PFSK-1 (cell line): ENCODE results near the gene TSFM.

Source experiments
- FOXP2 ChIP-seq: optimal IDR thresholded peaks from 2 replicates; pipeline ENCODE3; 2011; ENCODE audit warnings: borderline replicate concordance, control low read depth, inconsistent platforms; ENCODE audit not compliant: insufficient read depth; ENCODE audit errors: extremely low read length, extremely low read depth
- POLR2AphosphoS5 ChIP-seq: IDR thresholded peaks from 2 replicates; pipeline ENCODE4 v1.6.1; 2012; ENCODE audit warnings: low read depth, mild to moderate bottlenecking, control low read depth, low read length, moderate library complexity
- SIN3A ChIP-seq: IDR thresholded peaks from 2 replicates; pipeline ENCODE4 v1.6.1; 2012; ENCODE audit warnings: mild to moderate bottlenecking, low read length, moderate library complexity, borderline replicate concordance; ENCODE audit not compliant: insufficient read depth
- TAF1 ChIP-seq: IDR thresholded peaks from 2 replicates; pipeline ENCODE4 v1.6.1; 2012; ENCODE audit warnings: low read length, control low read depth, borderline replicate concordance; ENCODE audit not compliant: insufficient read depth
- TF ChIP-seq, protein P1 (sequence below), 2 experiments: IDR thresholded peaks; 2 replicates each; pipeline versions ENCODE4 v1.6.1 to v1.8.0; 2011 to 2012; ENCODE audit warnings: low read depth in 2 of 2, low read length in 2 of 2, control low read depth in 1 of 2, inconsistent platforms in 1 of 2, mild to moderate bottlenecking in 1 of 2, moderate library complexity in 1 of 2; ENCODE audit not compliant: insufficient read depth in 1 of 2

TSFM gene

DNA sequence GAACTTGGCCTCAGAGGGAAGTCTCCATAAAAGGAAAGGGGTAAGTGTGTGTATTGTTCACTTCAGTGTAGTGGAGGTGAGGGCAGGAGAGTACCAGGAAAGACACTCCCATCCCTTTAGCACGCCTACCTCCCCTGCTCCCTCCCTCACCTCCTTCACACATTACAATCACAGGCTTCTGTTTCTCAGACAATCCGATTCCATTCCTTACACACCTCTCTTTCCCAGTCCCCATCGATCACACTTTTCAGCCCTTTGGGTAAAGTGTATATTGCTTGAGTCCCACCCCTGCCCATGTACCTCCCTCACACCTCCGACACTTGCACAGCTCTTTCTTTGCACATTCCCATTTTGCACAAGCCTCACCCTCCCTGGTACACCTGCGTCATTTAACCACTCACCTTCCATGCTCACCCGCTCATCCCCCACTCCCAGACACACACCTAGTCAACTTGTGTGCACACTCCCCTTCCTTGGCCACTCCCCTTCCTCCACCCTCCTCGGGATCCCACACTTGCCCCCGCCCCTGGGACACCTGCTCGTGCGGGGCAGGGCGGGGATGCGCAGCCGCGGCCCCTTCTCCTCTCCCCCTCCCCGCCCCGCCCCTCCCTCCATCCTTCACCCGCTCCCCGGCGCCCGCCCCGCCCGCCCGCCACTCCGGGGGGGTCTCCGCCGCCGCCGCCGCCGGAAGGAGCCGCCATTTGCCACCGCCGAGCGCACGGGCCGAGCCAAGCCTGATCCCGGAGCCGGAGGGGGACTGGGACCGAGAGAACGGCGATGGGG, 28.0 kb upstream of the TSFM start, which contains the start of gene MARCHF9:
TSS of gene MARCHF9 (plus strand) at position 693 of the 783 bp plus-strand sequence. CDS start 426 bp downstream, outside the sequence.
- TF ChIP-seq FOXP2 (no peak), POLR2AphosphoS5 (no peak), SIN3A (no peak), TAF1 (no peak)
- TF ChIP-seq, protein P1, sequence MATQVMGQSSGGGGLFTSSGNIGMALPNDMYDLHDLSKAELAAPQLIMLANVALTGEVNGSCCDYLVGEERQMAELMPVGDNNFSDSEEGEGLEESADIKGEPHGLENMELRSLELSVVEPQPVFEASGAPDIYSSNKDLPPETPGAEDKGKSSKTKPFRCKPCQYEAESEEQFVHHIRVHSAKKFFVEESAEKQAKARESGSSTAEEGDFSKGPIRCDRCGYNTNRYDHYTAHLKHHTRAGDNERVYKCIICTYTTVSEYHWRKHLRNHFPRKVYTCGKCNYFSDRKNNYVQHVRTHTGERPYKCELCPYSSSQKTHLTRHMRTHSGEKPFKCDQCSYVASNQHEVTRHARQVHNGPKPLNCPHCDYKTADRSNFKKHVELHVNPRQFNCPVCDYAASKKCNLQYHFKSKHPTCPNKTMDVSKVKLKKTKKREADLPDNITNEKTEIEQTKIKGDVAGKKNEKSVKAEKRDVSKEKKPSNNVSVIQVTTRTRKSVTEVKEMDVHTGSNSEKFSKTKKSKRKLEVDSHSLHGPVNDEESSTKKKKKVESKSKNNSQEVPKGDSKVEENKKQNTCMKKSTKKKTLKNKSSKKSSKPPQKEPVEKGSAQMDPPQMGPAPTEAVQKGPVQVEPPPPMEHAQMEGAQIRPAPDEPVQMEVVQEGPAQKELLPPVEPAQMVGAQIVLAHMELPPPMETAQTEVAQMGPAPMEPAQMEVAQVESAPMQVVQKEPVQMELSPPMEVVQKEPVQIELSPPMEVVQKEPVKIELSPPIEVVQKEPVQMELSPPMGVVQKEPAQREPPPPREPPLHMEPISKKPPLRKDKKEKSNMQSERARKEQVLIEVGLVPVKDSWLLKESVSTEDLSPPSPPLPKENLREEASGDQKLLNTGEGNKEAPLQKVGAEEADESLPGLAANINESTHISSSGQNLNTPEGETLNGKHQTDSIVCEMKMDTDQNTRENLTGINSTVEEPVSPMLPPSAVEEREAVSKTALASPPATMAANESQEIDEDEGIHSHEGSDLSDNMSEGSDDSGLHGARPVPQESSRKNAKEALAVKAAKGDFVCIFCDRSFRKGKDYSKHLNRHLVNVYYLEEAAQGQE (IDR thresholded peaks at IDR 0.05; ENCODE audit: insufficient read depth in 1 of 2, low read depth in 2 of 2, low read length in 2 of 2): no peak

DNA sequence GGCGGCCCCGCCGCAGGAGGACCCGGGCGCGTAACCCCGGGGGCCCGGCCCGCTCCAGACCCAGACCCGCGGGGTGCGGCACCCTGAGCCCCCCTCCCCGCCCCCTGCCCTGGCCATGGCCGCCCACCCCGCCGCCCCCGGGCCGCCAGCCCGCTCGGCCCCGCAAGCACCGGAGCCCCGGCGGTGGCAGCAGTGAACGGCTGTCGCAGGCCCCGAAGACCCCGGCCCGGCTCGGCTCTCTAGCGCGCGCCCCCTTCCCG, 27.5 kb upstream of the TSFM start:
- TF ChIP-seq SIN3A: no peak
- TF ChIP-seq POLR2AphosphoS5: no peak
- no peak for TF ChIP-seq TAF1
- TF ChIP-seq, protein P1 (IDR thresholded peaks at IDR 0.05; ENCODE audit: insufficient read depth in 1 of 2, low read depth in 2 of 2, low read length in 2 of 2): no peak
- no peak for TF ChIP-seq FOXP2

DNA sequence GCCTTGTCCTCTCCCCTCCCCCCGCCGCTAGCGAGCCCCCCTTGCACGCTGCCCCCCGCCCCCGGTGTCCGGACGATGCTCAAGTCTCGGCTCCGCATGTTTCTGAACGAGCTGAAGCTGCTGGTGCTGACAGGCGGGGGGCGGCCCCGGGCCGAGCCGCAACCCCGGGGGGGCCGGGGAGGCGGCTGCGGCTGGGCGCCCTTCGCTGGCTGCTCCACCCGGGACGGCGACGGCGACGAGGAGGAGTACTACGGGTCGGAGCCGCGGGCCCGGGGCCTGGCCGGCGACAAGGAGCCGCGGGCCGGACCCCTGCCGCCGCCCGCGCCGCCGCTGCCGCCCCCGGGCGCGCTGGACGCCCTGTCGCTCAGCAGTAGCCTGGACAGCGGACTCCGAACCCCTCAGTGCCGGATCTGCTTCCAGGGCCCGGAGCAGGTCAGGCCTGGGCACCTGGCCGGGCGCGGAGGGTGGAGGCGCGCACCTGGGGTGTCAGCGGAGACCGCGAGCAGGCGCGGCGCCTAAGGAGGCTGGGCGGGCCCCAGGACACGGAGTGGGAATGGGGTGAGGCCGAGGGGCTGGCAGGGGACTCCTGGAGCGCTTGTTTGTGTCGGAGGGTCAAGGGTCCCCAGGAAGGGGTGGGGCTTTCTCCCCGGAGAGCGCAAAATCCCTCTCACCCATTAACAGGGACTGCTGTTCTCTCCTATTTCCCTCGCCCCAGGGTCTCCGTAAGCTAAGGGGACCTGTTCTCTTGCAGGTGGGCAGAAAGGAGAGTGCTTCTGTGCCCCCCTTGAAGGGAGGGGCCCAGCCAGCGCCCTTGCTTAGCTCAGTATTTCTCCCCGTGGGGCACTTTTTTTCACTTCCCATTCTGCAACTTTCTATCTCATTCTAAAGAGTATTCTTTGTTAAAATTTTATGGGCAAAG, 26.9 kb upstream of the TSFM start:
- TF ChIP-seq FOXP2 (no peak), POLR2AphosphoS5 (no peak), SIN3A (no peak), TAF1 (no peak)
- TF ChIP-seq, protein P1 (IDR thresholded peaks at IDR 0.05; ENCODE audit: insufficient read depth in 1 of 2, low read depth in 2 of 2, low read length in 2 of 2): no peak

DNA sequence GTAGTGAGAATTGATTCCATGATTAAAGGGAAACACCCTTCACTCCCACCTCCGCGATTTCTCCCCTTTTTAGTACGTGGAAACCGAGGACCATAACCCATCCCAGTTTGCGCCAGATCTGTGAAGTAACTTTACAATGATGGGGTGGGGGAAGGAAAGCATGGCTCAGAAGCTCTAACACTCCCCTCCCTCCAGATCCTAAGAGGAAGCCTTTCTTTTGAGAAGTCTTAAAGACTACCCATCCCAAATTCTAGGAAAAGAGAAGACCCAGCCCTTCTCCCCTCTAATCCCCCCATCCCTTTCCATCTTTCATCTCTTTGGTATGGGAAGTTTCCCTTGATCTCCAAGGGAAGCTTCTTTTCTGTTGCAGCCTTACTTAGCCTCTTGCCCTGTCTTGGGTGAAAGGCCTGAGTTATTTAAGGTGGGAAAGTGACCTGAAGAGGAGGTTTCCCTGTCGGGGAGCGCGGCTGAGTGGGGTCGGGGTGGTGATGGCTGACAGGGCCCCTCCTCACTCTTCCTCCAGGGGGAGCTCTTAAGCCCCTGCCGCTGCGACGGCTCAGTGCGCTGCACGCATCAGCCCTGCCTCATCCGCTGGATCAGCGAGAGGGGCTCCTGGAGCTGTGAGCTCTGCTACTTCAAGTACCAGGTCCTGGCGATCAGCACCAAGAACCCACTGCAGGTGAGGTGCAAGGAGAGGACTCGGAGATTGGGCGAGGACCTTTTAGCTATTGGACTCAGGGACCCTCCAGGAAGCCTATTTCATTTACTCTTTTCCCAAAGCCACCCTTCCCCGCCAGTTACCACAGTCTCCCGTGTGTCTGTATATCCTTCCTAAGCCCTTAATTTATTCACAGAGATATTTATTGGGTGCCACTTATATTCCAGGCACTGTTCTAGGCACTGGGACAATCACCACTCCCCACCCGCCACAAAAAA, 25.9 kb upstream of the TSFM start:
- TF ChIP-seq SIN3A: no peak

DNA sequence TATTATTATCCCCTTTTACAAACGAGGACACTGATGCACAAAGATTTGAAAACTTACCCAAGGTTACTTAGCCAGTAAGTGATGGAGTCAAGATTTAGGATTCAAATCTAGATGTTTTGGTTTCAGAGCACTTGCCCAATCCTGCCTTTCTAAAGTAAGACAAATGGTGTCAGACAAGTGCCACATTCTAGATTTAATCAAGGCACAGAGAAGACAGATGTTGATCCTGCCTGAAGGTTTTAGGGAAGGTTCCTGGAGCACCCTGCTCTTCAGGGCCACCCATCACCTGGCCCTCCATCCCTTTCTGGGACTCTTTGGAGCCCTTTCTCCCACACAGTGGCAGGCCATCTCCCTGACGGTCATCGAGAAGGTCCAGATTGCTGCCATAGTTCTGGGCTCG, 24.8 kb upstream of the TSFM start:
- TF ChIP-seq SIN3A (no peak), FOXP2 (no peak), POLR2AphosphoS5 (no peak), TAF1 (no peak)
- TF ChIP-seq, protein P1 (IDR thresholded peaks at IDR 0.05; ENCODE audit: insufficient read depth in 1 of 2, low read depth in 2 of 2, low read length in 2 of 2): no peak
